ENCODE measurements around the gene ZRANB1.

DNA sequence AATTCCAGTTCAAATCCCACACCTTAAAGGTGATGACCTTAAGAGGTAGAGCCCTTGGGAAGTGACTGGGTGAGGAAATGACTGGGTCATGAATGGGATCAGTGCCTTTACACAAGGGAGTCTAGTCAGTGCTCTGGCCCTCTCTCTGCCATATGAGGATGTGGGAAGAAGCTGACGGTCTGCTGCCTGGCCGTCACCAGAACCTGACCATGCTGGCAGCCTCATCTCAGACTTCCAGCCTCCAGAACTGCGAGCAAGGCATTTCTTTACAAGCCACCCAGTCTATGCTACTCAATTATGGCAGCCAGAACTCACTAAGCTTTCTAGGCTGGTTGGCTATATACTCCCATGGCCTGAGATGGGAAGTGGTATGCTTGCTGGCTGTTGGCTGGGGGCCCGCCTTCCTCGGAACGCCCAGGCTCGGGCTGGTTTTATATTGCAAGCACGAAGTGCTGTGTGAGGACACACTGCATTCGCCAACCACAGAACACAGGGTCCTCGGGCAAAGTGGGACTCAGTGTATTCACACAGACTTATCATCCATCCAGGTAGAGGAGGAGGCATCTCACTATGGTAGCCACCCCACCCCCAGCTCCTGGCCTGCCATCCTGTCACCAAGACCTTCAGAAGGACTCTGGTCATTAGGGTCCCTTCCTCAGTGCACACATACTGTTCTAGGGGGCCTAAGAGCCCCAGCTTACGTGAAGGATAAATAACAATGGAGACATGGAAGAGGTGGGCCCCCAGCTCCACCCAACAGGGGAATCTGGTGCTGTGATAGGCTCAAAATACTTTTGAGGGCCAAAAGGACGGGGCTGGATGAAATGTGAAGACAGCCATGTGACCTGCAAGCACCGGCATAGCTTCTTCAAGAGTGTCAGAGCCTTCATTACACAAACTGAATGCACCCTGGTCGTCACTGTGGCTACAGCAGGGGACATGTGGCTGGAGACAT lies 49.0 kb downstream of the ZRANB1 start:
- no peak for TF ChIP-seq CTCF (conservative IDR thresholded peaks at IDR 0.05; ENCODE audit: low read length)
- no peak for TF ChIP-seq EZH2phosphoT487 (IDR thresholded peaks at IDR 0.05; ENCODE audit: borderline replicate concordance, low read depth, low read length)

All from OCI-LY7 (cell line).